Muscle layer of colon (tissue), 2 donors: ENCODE data around the gene SRC.

Experiments used
- H3K27ac ChIP-seq: one replicate; pipeline ENCODE4 v1.7.0; 2013; ENCODE audit warnings: low read depth, mild to moderate bottlenecking, low read length, moderate library complexity
- H3K27me3 ChIP-seq, 2 donors: one replicate each; pipeline ENCODE4 v1.7.0; 2013; ENCODE audit warnings: low read length in 2 of 2, mild to moderate bottlenecking in 2 of 2; ENCODE audit not compliant: insufficient read depth in 2 of 2, control insufficient read depth in 1 of 2
- H3K36me3 ChIP-seq: one replicate; pipeline ENCODE4 v1.7.0; 2013; ENCODE audit warnings: mild to moderate bottlenecking, low read length; ENCODE audit not compliant: insufficient read depth
- H3K4me1 ChIP-seq: one replicate; pipeline ENCODE4 v1.7.0; 2013; ENCODE audit warnings: mild to moderate bottlenecking, low read length; ENCODE audit not compliant: insufficient read depth
- H3K4me3 ChIP-seq, 2 donors: one replicate each; pipeline ENCODE4 v1.7.0; 2013; ENCODE audit warnings: low read length in 2 of 2, low read depth in 1 of 2, mild to moderate bottlenecking in 1 of 2, moderate library complexity in 1 of 2
- H3K9ac ChIP-seq: one replicate; pipeline ENCODE4 v1.7.0; 2013; ENCODE audit warnings: low read length
- H3K9me3 ChIP-seq: one replicate; pipeline ENCODE4 v1.7.0; 2013; ENCODE audit warnings: mild to moderate bottlenecking, low read length
- donor health status: abdominal sarcoma.
- donor health status: Adenocarcinoma of cecum.

The SRC gene

GRCh38 chr20:37354210-37355195 is 8.6 kb downstream of the SRC start:
- H3K9ac ChIP-seq = no peak overlapping the region
- H3K27ac ChIP-seq = no peak overlapping the region
- H3K36me3 ChIP-seq = no peaks in the 10 kb centered on the region
- H3K4me1 ChIP-seq = peaks cover 61% of the 10 kb centered on the region
- H3K9me3 ChIP-seq = no peaks in the 10 kb centered on the region
- no peak overlapping the region for H3K4me3 ChIP-seq
- no peaks in the 10 kb centered on the region for H3K27me3 ChIP-seq

GRCh38 chr20:37355252-37356180 is 9.6 kb downstream of the SRC start:
- peaks cover 59% of the 10 kb centered on the region for H3K4me1 ChIP-seq
- H3K27ac ChIP-seq = peak overlapping the region; percentile 76
- no peak overlapping the region for H3K9ac ChIP-seq
- H3K4me3 ChIP-seq = no peak overlapping the region
- H3K27me3 ChIP-seq = no peaks in the 10 kb centered on the region
- no peaks in the 10 kb centered on the region for H3K9me3 ChIP-seq
- no peaks in the 10 kb centered on the region for H3K36me3 ChIP-seq

- no peaks in the 10 kb centered on the region for H3K27me3 ChIP-seq
- H3K36me3 ChIP-seq = no peaks in the 10 kb centered on the region
- no peak overlapping the region for H3K9ac ChIP-seq
- H3K4me1 ChIP-seq = peaks cover 59% of the 10 kb centered on the region
- H3K27ac ChIP-seq = peak overlapping the region; percentile 76
- no peak overlapping the region for H3K4me3 ChIP-seq
- H3K9me3 ChIP-seq = no peaks in the 10 kb centered on the region
These were observed 10.4 kb downstream of the SRC start for GRCh38 chr20:37356387-37356786.

- peaks cover 59% of the 10 kb centered on the region for H3K4me1 ChIP-seq
- H3K27ac ChIP-seq = peak overlapping the region; percentile 76
- H3K4me3 ChIP-seq = no peak overlapping the region
- no peak overlapping the region for H3K9ac ChIP-seq
- H3K9me3 ChIP-seq = no peaks in the 10 kb centered on the region
- H3K27me3 ChIP-seq = no peaks in the 10 kb centered on the region
- H3K36me3 ChIP-seq = no peaks in the 10 kb centered on the region
These were observed 11.0 kb downstream of the SRC start for GRCh38 chr20:37356961-37357371.

- Histone ChIP-seq H3K27ac (peak overlapping the region; percentile 76), H3K4me1 (peaks cover 60% of the 10 kb centered on the region)
These were observed 11.8 kb downstream of the SRC start for GRCh38 chr20:37357481-37358365.

GRCh38 chr20:37358366-37359150 is 12.6 kb downstream of the SRC start:
- Histone ChIP-seq H3K27me3 (no peaks in the 10 kb centered on the region), H3K4me1 (peaks cover 67% of the 10 kb centered on the region), H3K36me3 (no peaks in the 10 kb centered on the region), H3K27ac (peak overlapping the region; percentile 76), H3K9me3 (no peaks in the 10 kb centered on the region), H3K9ac (no peak overlapping the region), H3K4me3 (peak overlapping the region; percentile 9 to 16)

More at GRCh38 chr20:37357481-37358365, 11.8 kb downstream of the SRC start:
- H3K9ac ChIP-seq = peak overlapping the region; percentile 30
- no peaks in the 10 kb centered on the region for H3K27me3 ChIP-seq
- no peaks in the 10 kb centered on the region for H3K9me3 ChIP-seq
- H3K4me3 ChIP-seq = peak overlapping the region in 1 of 2 donors; percentile 9
- no peaks in the 10 kb centered on the region for H3K36me3 ChIP-seq

GRCh38 chr20:37359331-37359730 is 13.4 kb downstream of the SRC start:
- Histone ChIP-seq H3K4me1 (peaks cover 60% of the 10 kb centered on the region), H3K9ac (no peak overlapping the region), H3K27ac (no peak overlapping the region), H3K4me3 (no peak overlapping the region), H3K9me3 (no peaks in the 10 kb centered on the region), H3K36me3 (peaks cover 2% of the 10 kb centered on the region), H3K27me3 (no peaks in the 10 kb centered on the region)

- H3K9me3 ChIP-seq = no peaks in the 10 kb centered on the region
- peaks cover 58% of the 10 kb centered on the region for H3K4me1 ChIP-seq
- no peaks in the 10 kb centered on the region for H3K27me3 ChIP-seq
- H3K36me3 ChIP-seq = peaks cover 7% of the 10 kb centered on the region
- no peak overlapping the region for H3K27ac ChIP-seq
- H3K9ac ChIP-seq = no peak overlapping the region
- H3K4me3 ChIP-seq = no peak overlapping the region
These were observed 13.9 kb downstream of the SRC start for GRCh38 chr20:37359836-37360235.

GRCh38 chr20:37360391-37361115 is 14.6 kb downstream of the SRC start:
- Histone ChIP-seq H3K4me3 (no peak overlapping the region), H3K27ac (no peak overlapping the region), H3K27me3 (no peaks in the 10 kb centered on the region), H3K9me3 (no peaks in the 10 kb centered on the region), H3K36me3 (peaks cover 13% of the 10 kb centered on the region), H3K4me1 (peaks cover 50% of the 10 kb centered on the region), H3K9ac (no peak overlapping the region)

GRCh38 chr20:37361336-37361735 is 15.4 kb downstream of the SRC start:
- Histone ChIP-seq H3K9me3 (no peaks in the 10 kb centered on the region), H3K4me3 (no peak overlapping the region), H3K27ac (no peak overlapping the region), H3K36me3 (peaks cover 21% of the 10 kb centered on the region), H3K4me1 (peaks cover 43% of the 10 kb centered on the region), H3K27me3 (no peaks in the 10 kb centered on the region), H3K9ac (no peak overlapping the region)
